ENCODE measurements around the gene VPS26C. TPM values are rescaled to one million over a fixed set of nuclear protein-coding genes. Genes with fewer than 3 reads are reported as not detected.

The VPS26C gene
- polyA plus RNA-seq, 1 of the 3 experiments (the other 2 are of a cell fraction): 34.8 TPM

DNA sequence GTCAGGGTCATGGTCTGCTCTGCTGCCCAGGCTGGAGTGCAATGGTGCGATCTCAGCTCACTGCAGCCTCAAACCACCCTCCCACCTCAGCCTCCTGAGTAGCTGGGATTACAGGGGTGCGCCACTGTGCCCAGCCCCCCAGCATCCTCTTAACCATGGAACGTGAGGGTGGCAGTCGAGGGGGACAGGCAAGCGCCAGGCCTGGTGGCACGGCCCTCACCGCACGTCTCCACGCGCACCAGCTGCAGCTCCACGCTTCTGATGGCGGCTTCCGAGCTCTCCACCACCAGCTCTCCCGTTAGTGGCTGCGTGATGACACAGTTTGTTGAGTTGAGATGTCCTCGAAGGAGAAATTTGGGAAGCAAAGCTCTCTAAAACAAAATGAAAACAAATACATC is 39.1 kb downstream of the VPS26C start (continued):
- TF ChIP-seq, protein P1, sequence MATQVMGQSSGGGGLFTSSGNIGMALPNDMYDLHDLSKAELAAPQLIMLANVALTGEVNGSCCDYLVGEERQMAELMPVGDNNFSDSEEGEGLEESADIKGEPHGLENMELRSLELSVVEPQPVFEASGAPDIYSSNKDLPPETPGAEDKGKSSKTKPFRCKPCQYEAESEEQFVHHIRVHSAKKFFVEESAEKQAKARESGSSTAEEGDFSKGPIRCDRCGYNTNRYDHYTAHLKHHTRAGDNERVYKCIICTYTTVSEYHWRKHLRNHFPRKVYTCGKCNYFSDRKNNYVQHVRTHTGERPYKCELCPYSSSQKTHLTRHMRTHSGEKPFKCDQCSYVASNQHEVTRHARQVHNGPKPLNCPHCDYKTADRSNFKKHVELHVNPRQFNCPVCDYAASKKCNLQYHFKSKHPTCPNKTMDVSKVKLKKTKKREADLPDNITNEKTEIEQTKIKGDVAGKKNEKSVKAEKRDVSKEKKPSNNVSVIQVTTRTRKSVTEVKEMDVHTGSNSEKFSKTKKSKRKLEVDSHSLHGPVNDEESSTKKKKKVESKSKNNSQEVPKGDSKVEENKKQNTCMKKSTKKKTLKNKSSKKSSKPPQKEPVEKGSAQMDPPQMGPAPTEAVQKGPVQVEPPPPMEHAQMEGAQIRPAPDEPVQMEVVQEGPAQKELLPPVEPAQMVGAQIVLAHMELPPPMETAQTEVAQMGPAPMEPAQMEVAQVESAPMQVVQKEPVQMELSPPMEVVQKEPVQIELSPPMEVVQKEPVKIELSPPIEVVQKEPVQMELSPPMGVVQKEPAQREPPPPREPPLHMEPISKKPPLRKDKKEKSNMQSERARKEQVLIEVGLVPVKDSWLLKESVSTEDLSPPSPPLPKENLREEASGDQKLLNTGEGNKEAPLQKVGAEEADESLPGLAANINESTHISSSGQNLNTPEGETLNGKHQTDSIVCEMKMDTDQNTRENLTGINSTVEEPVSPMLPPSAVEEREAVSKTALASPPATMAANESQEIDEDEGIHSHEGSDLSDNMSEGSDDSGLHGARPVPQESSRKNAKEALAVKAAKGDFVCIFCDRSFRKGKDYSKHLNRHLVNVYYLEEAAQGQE (IDR thresholded peaks at IDR 0.05; ENCODE audit: low read depth, low read length): no peak
- TF ChIP-seq EZH2phosphoT487 (IDR thresholded peaks at IDR 0.05; ENCODE audit: borderline replicate concordance, low read depth) (no peak), MXI1 (IDR thresholded peaks at IDR 0.05; ENCODE audit: low read depth, low read length) (no peak), MEF2A (IDR thresholded peaks at IDR 0.05; ENCODE audit: borderline replicate concordance, low read depth) (no peak), RAD21 (IDR thresholded peaks at IDR 0.05; ENCODE audit: low read length) (no peak), RXRA (IDR thresholded peaks at IDR 0.05; ENCODE audit: borderline replicate concordance, low read depth) (no peak)
- TF ChIP-seq, protein P2, sequence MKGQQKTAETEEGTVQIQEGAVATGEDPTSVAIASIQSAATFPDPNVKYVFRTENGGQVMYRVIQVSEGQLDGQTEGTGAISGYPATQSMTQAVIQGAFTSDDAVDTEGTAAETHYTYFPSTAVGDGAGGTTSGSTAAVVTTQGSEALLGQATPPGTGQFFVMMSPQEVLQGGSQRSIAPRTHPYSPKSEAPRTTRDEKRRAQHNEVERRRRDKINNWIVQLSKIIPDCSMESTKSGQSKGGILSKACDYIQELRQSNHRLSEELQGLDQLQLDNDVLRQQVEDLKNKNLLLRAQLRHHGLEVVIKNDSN (IDR thresholded peaks at IDR 0.05; ENCODE audit: borderline replicate concordance, low read depth): no peak

DNA sequence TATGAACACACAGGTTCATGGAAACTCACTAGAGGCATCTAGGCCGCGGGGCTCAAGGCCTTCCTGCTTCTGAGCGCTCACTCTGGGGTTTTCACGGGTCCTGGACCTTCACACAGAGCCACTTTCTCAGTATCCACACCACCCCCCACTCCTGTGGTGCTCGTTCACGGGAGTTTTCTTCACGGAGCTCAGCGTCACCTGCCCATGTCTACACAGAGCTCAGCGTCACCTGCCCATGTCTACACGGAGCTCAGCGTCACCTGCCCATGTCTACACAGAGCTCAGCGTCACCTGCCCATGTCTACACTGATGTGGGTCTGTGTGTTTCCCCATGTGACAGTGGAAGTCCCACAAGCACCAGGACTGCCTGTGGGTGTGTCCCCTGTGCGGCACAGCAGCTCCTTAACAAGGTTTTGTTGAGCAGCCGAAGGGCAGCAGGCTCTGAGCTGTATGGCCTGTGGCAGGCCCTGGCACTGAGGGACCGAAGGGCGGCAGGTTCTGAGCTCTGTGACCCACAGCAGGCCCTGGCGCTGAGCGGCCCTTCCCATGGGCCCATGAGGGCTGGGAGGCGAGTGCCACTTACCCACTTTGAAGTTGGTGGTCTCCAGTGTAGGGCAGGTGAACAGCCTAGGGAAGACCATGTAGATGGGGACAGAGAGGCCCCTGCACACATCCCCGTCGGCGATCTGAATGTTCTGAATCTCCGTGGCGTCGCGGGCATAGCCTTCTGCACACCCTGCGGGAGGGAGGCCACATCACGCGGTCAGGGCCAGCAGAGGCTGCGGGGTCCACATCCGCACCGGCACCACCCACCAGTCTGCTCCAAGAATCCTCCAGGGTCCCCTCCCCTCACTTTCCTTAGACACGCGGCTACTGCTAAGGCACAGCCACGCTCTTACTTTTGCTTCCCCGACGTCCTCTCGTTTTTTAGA is 39.8 kb downstream of the VPS26C start:
- no peak for DNase-seq
- Histone ChIP-seq H3K27ac (ENCODE audit: low read depth in 2 of 2, low read length in 1 of 2) (no peak overlapping the region), H2AFZ (ENCODE audit: low read depth) (no peak overlapping the region), H3K27me3 (ENCODE audit: insufficient read depth) (no peaks in the 10 kb centered on the region), H3K4me2 (no peak overlapping the region), H3K4me1 (ENCODE audit: control insufficient read depth in 1 of 2, insufficient read depth in 2 of 2, low read depth in 1 of 2, low read length in 1 of 2) (peaks cover 0 to 7% of the 10 kb centered on the region in 2 experiments; a peak in 1 of 4 replicates), H3F3A (replicated peaks; ENCODE audit: insufficient read depth) (peaks cover 7% of the 10 kb centered on the region), H3K9me2 (no peaks in the 10 kb centered on the region), H4K20me1 (ENCODE audit: insufficient read depth) (no peaks in the 10 kb centered on the region), H3K4me3 (ENCODE audit: low read depth in 2 of 2, low read length in 1 of 2) (no peak overlapping the region), H3K36me3 (replicated peaks in 1 of 2; ENCODE audit: control insufficient read depth in 1 of 2, insufficient read depth in 2 of 2, low read length in 1 of 2) (peaks cover 57 to 74% of the 10 kb centered on the region in 2 experiments), H3K9ac (no peak overlapping the region), H3K79me2 (ENCODE audit: insufficient read depth) (peaks cover 10% of the 10 kb centered on the region; the same call in 1 of the 2 replicates), H3K9me3 (no peaks in the 10 kb centered on the region)
- ChIA-PET POLR2A (no interaction called here), CTCF (interaction anchor here (1.0 kb wide), 1 partner anchor 17 kb away, joined by 3 read pairs; no protein-coding TSS in a partner anchor)
- TF ChIP-seq GABPA (IDR thresholded peaks at IDR 0.05; ENCODE audit: low read depth) (no peak), TCF12 (IDR thresholded peaks at IDR 0.05) (no peak), RCOR1 (IDR thresholded peaks at IDR 0.05; ENCODE audit: low read length) (no peak), FOXM1 (IDR thresholded peaks at IDR 0.05; ENCODE audit: low read depth) (no peak), JUND (IDR thresholded peaks at IDR 0.05) (no peak), TEAD4 (IDR thresholded peaks at IDR 0.05; ENCODE audit: borderline replicate concordance, insufficient read depth) (no peak), YY1 (IDR thresholded peaks at IDR 0.05; ENCODE audit: low read depth) (no peak), EZH2phosphoT487 (IDR thresholded peaks at IDR 0.05; ENCODE audit: borderline replicate concordance, low read depth) (no peak), ELF1 (IDR thresholded peaks at IDR 0.05) (no peak)
- TF ChIP-seq, protein P3, sequence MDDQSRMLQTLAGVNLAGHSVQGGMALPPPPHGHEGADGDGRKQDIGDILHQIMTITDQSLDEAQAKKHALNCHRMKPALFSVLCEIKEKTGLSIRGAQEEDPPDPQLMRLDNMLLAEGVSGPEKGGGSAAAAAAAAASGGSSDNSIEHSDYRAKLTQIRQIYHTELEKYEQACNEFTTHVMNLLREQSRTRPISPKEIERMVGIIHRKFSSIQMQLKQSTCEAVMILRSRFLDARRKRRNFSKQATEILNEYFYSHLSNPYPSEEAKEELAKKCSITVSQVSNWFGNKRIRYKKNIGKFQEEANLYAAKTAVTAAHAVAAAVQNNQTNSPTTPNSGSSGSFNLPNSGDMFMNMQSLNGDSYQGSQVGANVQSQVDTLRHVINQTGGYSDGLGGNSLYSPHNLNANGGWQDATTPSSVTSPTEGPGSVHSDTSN (IDR thresholded peaks at IDR 0.05): no peak
- TF ChIP-seq, protein P4, sequence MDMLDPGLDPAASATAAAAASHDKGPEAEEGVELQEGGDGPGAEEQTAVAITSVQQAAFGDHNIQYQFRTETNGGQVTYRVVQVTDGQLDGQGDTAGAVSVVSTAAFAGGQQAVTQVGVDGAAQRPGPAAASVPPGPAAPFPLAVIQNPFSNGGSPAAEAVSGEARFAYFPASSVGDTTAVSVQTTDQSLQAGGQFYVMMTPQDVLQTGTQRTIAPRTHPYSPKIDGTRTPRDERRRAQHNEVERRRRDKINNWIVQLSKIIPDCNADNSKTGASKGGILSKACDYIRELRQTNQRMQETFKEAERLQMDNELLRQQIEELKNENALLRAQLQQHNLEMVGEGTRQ (IDR thresholded peaks at IDR 0.05; ENCODE audit: borderline replicate concordance, low read depth, low read length): no peak
- TF ChIP-seq, protein P2 (IDR thresholded peaks at IDR 0.05; ENCODE audit: borderline replicate concordance, low read depth): no peak
- WGBS (ENCODE audit: low lambda C conversion rate): 96% methylated on average over 33 of the region's 38 CpGs

Measured in SK-N-SH (cell line).